Right lobe of liver (tissue), 4 donors: ENCODE data around the gene DNAH2.

Experiments used
- POLR2A ChIP-seq: fragments of 450-650 bp; IDR thresholded peaks from one replicate; pipeline ENCODE4 v1.6.1; 2017; ENCODE audit warnings: antibody characterized with exemption, mild to moderate bottlenecking
- TF ChIP-seq, protein P1 (sequence below), 4 donors: fragments of 200-600 bp in 3 of 4; fragments of 450-650 bp in 1 of 4; IDR thresholded peaks; one replicate each; pipeline versions ENCODE4 v1.5.1 to v1.8.0; 2016 to 2022; ENCODE audit warnings: antibody characterized with exemption in 4 of 4, mild to moderate bottlenecking in 2 of 4
- donor health status: DM: no; HTN: no; CAD: no.
- donor health status: DM: no; HTN: no; CAD: no.
- donor health status: DM: no; HTN: yes; CAD: no.

DNA sequence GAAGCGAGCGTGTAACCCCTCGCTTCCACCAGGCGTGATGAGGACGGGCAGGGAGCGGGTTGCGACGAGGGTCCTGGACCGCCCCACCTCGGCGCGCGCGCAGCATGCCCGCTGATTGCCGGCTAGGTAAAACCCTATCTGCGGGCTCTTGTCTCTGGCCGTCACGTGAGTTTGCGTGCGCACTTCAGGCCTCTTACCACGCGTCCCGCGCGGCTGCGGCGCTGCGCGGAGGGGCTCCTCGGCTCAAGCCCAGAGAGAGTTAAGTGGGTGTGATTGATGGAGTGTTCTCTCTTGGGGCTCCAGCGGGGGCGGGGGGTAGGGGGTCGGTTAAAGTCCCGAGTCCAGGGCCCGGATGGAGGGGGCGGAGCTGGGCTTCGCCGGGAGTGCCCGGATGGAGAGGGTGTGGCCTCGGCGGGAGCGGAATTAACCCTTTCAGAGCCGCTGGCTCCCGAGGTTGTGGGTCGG lies 124.4 kb downstream of the DNAH2 start:
- TF ChIP-seq POLR2A = no peak
- TF ChIP-seq, protein P1, sequence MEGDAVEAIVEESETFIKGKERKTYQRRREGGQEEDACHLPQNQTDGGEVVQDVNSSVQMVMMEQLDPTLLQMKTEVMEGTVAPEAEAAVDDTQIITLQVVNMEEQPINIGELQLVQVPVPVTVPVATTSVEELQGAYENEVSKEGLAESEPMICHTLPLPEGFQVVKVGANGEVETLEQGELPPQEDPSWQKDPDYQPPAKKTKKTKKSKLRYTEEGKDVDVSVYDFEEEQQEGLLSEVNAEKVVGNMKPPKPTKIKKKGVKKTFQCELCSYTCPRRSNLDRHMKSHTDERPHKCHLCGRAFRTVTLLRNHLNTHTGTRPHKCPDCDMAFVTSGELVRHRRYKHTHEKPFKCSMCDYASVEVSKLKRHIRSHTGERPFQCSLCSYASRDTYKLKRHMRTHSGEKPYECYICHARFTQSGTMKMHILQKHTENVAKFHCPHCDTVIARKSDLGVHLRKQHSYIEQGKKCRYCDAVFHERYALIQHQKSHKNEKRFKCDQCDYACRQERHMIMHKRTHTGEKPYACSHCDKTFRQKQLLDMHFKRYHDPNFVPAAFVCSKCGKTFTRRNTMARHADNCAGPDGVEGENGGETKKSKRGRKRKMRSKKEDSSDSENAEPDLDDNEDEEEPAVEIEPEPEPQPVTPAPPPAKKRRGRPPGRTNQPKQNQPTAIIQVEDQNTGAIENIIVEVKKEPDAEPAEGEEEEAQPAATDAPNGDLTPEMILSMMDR (IDR thresholded peaks at IDR 0.05) = no peak
